Suprapubic skin (tissue), 4 donors: Measurements from ENCODE around the gene ARPP19.

ENCODE experiments used
- CTCF ChIP-seq, 2 donors: fragments of 200-600 bp in 1 of 2; fragments of 450-650 bp in 1 of 2; sonication (generic) in 1 of 2; IDR thresholded peaks; one replicate each; pipeline ENCODE4 v1.5.1; 2016 to 2019; ENCODE audit warnings: antibody characterized with exemption in 2 of 2, mild to moderate bottlenecking in 1 of 2, moderate library complexity in 1 of 2
- EP300 ChIP-seq: sonication (generic); formaldehyde crosslinking; IDR thresholded peaks from one replicate; pipeline ENCODE4 v1.6.1; 2017; ENCODE audit warnings: antibody characterized with exemption
- POLR2AphosphoS5 ChIP-seq, 3 donors: sonication (generic); formaldehyde crosslinking; IDR thresholded peaks; one replicate each; pipeline ENCODE4 v1.6.1; 2017; ENCODE audit warnings: antibody characterized with exemption in 3 of 3

DNA sequence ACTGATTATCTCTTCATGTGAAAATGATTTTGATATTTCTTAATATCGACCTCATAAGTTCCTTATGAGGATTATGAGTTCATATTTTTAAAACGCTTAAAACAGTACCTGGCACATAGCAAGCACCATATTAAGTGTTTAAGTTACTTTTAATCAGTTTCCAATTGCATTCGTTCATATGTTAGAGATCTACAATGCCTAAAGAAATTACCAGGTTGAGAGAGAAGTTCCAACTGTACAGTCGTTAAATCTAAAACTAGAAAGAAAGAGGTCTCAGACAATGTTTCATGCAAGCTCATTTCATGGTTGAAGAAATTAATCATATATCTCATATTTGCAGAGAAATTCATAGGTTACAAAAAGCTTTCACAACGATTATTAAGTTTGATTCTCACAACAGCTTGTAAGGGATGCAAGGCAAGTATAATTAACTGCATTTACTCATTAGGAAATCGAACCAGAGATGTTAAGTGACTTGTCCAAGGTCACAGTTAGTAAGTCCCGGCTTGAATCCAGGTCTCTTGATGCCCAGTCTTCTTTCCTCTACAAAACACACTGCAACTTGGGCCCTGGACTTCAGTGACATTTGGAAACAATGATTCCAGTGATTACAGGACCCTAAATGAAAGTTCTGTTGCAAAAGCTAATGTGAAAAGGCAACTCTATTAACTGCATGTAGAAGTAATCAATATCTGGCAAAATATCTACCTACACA lies 41.5 kb downstream of the ARPP19 start:
- TF ChIP-seq EP300 (no peak), POLR2AphosphoS5 (IDR thresholded peaks at IDR 0.05) (no peak), CTCF (IDR thresholded peaks at IDR 0.05) (no peak)
